NT2/D1 (cell line): ENCODE data around the gene ADCY9.
A peak's percentile ranks its signal among the peaks of the same experiment; 100 is the strongest.

Source experiments
- DNase-seq: peaks from one replicate; pipeline ENCODE4 v3.0.0-alpha.2; 2011; ENCODE audit warnings: low read depth, low spot score
- H3K27me3 ChIP-seq: 2 replicates; pipeline ENCODE4 v1.6.0; 2011; ENCODE audit warnings: mild to moderate bottlenecking; ENCODE audit not compliant: insufficient read length, insufficient read depth
- H3K36me3 ChIP-seq: 2 replicates; pipeline ENCODE4 v1.6.1; 2011; ENCODE audit warnings: mild to moderate bottlenecking, low read length, mixed read lengths; ENCODE audit not compliant: insufficient read depth, insufficient read length
- H3K4me1 ChIP-seq: 2 replicates; pipeline ENCODE4 v1.5.1; 2011; ENCODE audit not compliant: insufficient read depth, insufficient read length
- H3K4me3 ChIP-seq: 2 replicates; pipeline ENCODE4 v1.5.1; 2011; ENCODE audit warnings: low read depth; ENCODE audit not compliant: insufficient read length
- H3K9ac ChIP-seq: 2 replicates; pipeline ENCODE4 v1.6.0; 2011; ENCODE audit warnings: low read depth; ENCODE audit not compliant: insufficient read length
- H3K9me3 ChIP-seq: 2 replicates; pipeline ENCODE4 v1.5.1; 2011; ENCODE audit warnings: mild to moderate bottlenecking, low read length; ENCODE audit not compliant: insufficient read depth
- SUZ12 ChIP-seq: IDR thresholded peaks from 2 replicates; pipeline ENCODE4 v1.6.1; 2011; ENCODE audit not compliant: insufficient read length, insufficient read depth; ENCODE audit errors: extremely low read depth
- YY1 ChIP-seq: IDR thresholded peaks from 2 replicates; pipeline ENCODE4 v1.6.1; 2011; ENCODE audit not compliant: insufficient read length, insufficient read depth
- ZNF274 ChIP-seq: IDR thresholded peaks from 2 replicates; pipeline ENCODE4 v1.6.1; 2011; ENCODE audit warnings: mild to moderate bottlenecking, low read depth, low read length

ADCY9 gene

GRCh38 chr16:3922241-3922640 is 194.0 kb downstream of the ADCY9 start:
- Histone ChIP-seq H3K9ac (peak overlapping the region; percentile 3), H3K4me3 (no peak overlapping the region), H3K36me3 (no peaks in the 10 kb centered on the region), H3K27me3 (no peaks in the 10 kb centered on the region), H3K9me3 (peaks cover 23% of the 10 kb centered on the region; the same call in 1 of the 2 replicates), H3K4me1 (no peaks in the 10 kb centered on the region)
- TF ChIP-seq ZNF274 (no peak), YY1 (no peak), SUZ12 (no peak)
- DNase-seq = no peak

DNA sequence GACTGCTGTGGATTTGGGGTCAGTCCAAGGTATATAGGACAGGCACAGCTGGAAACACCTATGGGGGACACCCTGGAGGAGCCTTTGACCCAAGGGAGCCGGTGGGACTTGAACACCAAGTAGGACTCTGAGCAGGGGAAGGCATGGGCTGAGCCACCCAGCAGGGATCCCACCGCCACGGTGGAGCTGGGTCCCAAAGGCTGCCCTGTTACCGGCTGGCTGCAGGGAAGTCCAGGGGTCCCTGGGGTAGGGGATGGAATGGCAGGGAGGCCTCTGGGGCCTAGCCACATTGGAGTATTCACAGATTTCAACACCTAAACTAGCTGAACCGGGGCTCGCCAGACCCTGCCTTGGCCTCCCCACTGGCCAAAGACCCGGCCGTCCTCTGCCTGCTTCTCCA is 196.0 kb downstream of the ADCY9 start:
- no peaks in the 10 kb centered on the region for H3K4me1 ChIP-seq
- TF ChIP-seq ZNF274 (no peak), YY1 (no peak), SUZ12 (no peak)
- H3K36me3 ChIP-seq = no peaks in the 10 kb centered on the region
- H3K4me3 ChIP-seq = no peak overlapping the region
- peaks cover 32% of the 10 kb centered on the region; the same call in 1 of the 2 replicates for H3K9me3 ChIP-seq
- no peak for DNase-seq
- no peak overlapping the region for H3K9ac ChIP-seq
- H3K27me3 ChIP-seq = no peaks in the 10 kb centered on the region

DNA sequence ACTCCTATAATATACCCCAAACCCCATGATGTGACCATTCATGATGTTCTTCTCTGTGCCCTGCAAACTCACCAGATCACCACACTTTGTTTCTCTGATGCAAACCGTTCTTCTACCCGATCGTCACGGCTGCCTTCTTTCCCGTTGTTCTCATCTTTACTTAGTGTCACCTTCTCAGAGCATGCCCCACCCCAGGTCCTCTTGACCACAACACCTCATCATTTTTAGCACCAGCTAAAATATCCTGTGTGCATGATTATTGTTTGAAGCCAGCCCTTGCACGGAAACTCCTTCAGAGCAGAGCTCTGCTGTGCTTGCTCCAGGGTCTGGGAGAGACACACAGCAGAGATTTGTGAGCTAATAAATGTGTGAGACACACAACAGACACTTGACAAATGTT is 196.8 kb downstream of the ADCY9 start:
- TF ChIP-seq ZNF274 = no peak
- TF ChIP-seq YY1 = no peak
- no peak for TF ChIP-seq SUZ12
- H3K4me3 ChIP-seq = no peak overlapping the region

GRCh38 chr16:3915426-3916260 is 200.6 kb downstream of the ADCY9 start:
- no peak overlapping the region for H3K9ac ChIP-seq
- no peaks in the 10 kb centered on the region for H3K36me3 ChIP-seq
- TF ChIP-seq ZNF274 (no peak), SUZ12 (no peak)
- DNase-seq = no peak
- H3K9me3 ChIP-seq = peaks cover 32% of the 10 kb centered on the region; the same call in 1 of the 2 replicates
- H3K4me3 ChIP-seq = no peak overlapping the region
- H3K4me1 ChIP-seq = no peaks in the 10 kb centered on the region
- H3K27me3 ChIP-seq = no peaks in the 10 kb centered on the region

More for the DNA sequence above, 196.8 kb downstream of the ADCY9 start:
- no peaks in the 10 kb centered on the region for H3K36me3 ChIP-seq
- H3K27me3 ChIP-seq = no peaks in the 10 kb centered on the region
- no peak for DNase-seq
- no peak overlapping the region for H3K9ac ChIP-seq
- H3K4me1 ChIP-seq = no peaks in the 10 kb centered on the region
- H3K9me3 ChIP-seq = peaks cover 32% of the 10 kb centered on the region; the same call in 1 of the 2 replicates

- Histone ChIP-seq H3K4me1 (peaks cover 9% of the 10 kb centered on the region), H3K9ac (no peak overlapping the region), H3K27me3 (no peaks in the 10 kb centered on the region), H3K9me3 (peaks cover 15% of the 10 kb centered on the region; the same call in 1 of the 2 replicates), H3K36me3 (no peaks in the 10 kb centered on the region), H3K4me3 (no peak overlapping the region)
- TF ChIP-seq YY1 (no peak), ZNF274 (no peak), SUZ12 (no peak)
- DNase-seq = no peak
Observed at GRCh38 chr16:3912897-3913296, 203.3 kb downstream of the ADCY9 start.
